Choroid plexus epithelial cell (primary cell): ENCODE measurements around the gene PSG1.
A peak's percentile ranks its signal among the peaks of the same experiment; 100 is the strongest.
"Not testable (repeated sequence)": the region's sequence is repeated elsewhere in the genome, so short reads cannot be mapped to it uniquely, and the experiment has no call there.

Experiments
- DNase-seq: peaks from one replicate; pipeline ENCODE4 v3.0.0-alpha.2; 2010; ENCODE audit warnings: low read depth
- H3K4me3 ChIP-seq: 2 replicates; pipeline ENCODE4 v1.5.1; 2011; ENCODE audit warnings: low read depth, mild to moderate bottlenecking, control low read depth, low read length, moderate library complexity
- TF ChIP-seq, protein P1 (sequence below): conservative IDR thresholded peaks from 2 replicates; pipeline ENCODE4 v1.5.1; 2011; ENCODE audit warnings: low read depth, mild to moderate bottlenecking, control low read depth, inconsistent platforms, low read length, moderate library complexity

Gene PSG1

DNA sequence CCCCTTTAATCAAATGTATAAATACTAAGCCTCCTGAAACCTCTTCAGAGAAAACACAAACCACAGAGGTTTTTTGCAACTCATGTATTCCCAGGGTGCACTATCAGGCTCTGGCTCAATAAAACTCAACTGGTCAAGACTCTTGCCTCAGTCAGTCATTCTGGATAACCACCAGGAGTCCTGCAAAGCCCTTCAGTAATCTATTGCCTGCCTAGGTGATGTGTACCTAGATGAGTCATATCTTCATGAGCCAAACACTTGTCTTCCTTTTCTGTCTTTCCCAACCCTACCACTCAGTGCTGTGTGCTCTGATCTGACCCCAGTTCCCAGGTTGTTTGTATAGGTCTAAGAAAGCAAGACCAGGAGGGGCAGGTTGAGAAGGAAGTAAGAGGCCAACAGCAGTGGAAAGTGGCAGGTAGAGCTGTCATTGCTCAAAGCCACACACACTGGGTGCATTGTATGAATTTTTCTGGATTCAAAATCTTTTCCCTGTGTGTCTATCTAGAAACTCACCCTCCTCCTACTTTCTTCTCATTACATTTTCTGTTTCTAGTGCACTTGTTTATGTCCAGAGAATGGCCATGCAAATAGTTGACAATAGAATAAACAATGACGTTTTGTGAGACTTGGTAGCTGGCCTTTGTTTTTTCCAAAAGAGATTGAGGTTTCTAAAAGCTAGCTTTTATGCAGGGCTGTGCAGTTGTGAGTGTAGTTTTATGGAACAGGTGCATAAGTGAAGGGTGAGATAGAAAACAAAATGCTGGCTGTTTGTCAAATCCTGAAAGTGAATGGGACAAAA is 48.1 kb downstream of the PSG1 start:
- no peak overlapping the region for H3K4me3 ChIP-seq
- no peak for DNase-seq
- TF ChIP-seq, protein P1, sequence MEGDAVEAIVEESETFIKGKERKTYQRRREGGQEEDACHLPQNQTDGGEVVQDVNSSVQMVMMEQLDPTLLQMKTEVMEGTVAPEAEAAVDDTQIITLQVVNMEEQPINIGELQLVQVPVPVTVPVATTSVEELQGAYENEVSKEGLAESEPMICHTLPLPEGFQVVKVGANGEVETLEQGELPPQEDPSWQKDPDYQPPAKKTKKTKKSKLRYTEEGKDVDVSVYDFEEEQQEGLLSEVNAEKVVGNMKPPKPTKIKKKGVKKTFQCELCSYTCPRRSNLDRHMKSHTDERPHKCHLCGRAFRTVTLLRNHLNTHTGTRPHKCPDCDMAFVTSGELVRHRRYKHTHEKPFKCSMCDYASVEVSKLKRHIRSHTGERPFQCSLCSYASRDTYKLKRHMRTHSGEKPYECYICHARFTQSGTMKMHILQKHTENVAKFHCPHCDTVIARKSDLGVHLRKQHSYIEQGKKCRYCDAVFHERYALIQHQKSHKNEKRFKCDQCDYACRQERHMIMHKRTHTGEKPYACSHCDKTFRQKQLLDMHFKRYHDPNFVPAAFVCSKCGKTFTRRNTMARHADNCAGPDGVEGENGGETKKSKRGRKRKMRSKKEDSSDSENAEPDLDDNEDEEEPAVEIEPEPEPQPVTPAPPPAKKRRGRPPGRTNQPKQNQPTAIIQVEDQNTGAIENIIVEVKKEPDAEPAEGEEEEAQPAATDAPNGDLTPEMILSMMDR: no peak

DNA sequence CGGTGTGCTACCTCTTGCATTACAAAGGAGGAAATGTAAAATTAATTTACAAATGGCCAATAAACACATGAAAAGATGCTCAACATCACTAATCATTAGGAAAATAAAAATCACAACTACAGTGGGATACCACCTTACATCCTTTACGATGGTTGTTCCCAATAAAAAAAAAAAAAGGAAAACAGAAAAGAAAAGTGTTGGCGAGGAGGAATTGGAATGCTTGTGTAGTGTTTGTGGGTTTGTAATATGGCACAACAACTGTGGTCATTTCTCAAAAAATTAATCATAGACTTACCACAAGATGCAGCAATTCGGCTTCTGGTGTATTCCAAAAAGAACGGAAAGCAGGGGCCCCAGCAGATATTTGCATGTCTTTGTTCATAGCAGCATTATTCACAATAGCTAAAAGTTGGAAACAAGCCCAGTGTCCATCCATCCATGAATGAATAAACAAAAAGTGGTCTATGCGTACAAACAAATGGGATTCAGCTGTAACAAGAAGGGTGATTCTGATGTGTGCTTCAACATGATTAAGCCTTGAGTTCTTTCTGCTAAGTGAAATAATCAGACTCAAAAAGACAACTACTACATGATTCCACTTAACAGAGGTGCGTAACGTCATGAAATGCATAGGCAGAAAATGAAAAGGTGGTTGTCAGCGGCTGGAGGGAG is 58.1 kb downstream of the PSG1 start:
- DNase-seq: peak; percentile 13
- not testable (repeated sequence) for H3K4me3 ChIP-seq

DNA sequence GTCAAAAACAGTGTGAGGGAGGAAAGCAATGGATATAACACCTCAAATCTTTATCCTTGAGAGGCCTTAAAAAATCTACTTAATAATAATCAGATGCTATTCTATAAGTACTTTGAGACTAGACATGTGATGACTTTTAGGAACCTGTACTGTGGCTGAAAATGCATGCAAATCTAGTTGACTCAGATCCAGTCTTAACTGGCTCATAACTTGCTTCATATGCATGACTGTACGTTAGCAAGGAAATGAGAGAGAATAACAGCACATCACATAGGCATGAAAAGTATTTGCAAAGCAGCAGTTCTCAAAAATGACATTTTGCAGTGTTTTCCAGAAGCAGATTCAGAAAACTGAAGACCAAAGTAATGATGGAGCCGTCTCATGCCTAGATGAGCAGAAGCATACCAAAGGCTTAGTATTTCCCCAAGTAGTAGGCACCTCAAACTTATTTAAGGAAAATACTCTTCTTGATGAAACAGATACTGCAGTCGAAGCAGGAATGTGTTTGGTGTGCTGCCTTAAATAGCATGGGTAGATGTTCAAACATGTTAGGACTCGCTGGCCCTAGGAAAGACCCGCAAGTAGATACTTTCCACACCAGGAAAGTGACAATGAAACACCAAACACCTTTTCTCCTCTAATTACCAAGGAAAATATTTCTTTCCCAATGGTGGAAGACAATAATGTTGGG is 59.4 kb downstream of the PSG1 start:
- DNase-seq: peak; percentile 91
- not testable (repeated sequence) for H3K4me3 ChIP-seq

DNA sequence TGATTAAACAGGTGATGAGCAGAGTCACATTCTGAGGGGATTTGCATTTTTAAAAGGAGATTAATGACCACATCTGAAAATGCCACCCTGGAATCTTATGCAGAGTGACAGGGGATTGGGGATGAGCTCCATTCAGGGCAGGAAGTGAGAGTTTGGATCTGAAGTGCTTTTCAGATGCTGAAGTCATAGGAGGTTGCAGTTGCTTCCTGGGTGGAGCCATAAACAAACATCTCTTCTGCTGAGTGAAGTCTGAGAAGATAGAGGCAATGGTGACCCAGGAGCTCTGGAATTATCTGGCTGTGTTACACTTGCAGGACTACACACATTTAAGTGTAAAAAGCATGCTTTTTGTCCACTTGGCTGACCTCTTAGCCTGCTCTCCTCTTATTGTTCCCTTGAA is 62.6 kb downstream of the PSG1 start:
- no peak overlapping the region for H3K4me3 ChIP-seq
- peak; percentile 9 for DNase-seq
- TF ChIP-seq, protein P1: no peak
